HG02973 (cell line): ENCODE data around the gene S100Z.
"Not testable (repeated sequence)": the region's sequence is repeated elsewhere in the genome, so short reads cannot be mapped to it uniquely, and the experiment has no call there.

Source experiments
- ATAC-seq: cut with Tn5 transposase; IDR thresholded peaks from one replicate; pipeline ENCODE4 v1.9.1; 2021; ENCODE audit warnings: moderate library complexity; ENCODE audit not compliant: unreplicated experiment

Gene S100Z

GRCh38 chr5:76849419-76850291, at the start of gene S100Z:
Gene S100Z (plus strand): TSS chr5:76850014. CDS start chr5:76875360, 25,346 bp downstream.
- no peak for ATAC-seq

GRCh38 chr5:76800579-76800978, 49.2 kb upstream of the S100Z start:
- ATAC-seq, result no peak

GRCh38 chr5:76801159-76801802, 48.5 kb upstream of the S100Z start:
- no peak for ATAC-seq

- ATAC-seq, result no peak
Measured at GRCh38 chr5:76801803-76802195, 48.0 kb upstream of the S100Z start.

- ATAC-seq, result no peak
Measured at GRCh38 chr5:76804266-76804665, 45.5 kb upstream of the S100Z start.

- no peak for ATAC-seq
Measured at GRCh38 chr5:76805821-76806505, 43.9 kb upstream of the S100Z start.

- ATAC-seq, result no peak
Measured at GRCh38 chr5:76807296-76807695, 42.5 kb upstream of the S100Z start.

- ATAC-seq, result no peak
Measured at GRCh38 chr5:76808141-76808691, 41.6 kb upstream of the S100Z start.

GRCh38 chr5:76809141-76809540, 40.7 kb upstream of the S100Z start:
- ATAC-seq, result no peak

- no peak for ATAC-seq
Measured at GRCh38 chr5:76810236-76810635, 39.6 kb upstream of the S100Z start.

- ATAC-seq, result no peak
Measured at GRCh38 chr5:76811214-76811613, 38.6 kb upstream of the S100Z start.

- not testable (repeated sequence) for ATAC-seq
Measured at GRCh38 chr5:76812209-76812608, 37.6 kb upstream of the S100Z start.

GRCh38 chr5:76813982-76814562, 35.7 kb upstream of the S100Z start:
- no peak for ATAC-seq

- ATAC-seq, result no peak
Measured at GRCh38 chr5:76816110-76816831, 33.5 kb upstream of the S100Z start.

- ATAC-seq, result no peak
Measured at GRCh38 chr5:76818844-76819831, 30.7 kb upstream of the S100Z start, which contains the start of gene F2RL1. Gene F2RL1 (plus strand): TSS chr5:76819030. CDS start chr5:76819183, 153 bp downstream.

- no peak for ATAC-seq
Measured at GRCh38 chr5:76819851-76820525, 29.8 kb upstream of the S100Z start.

- no peak for ATAC-seq
Measured at GRCh38 chr5:76820526-76820890, 29.3 kb upstream of the S100Z start.

GRCh38 chr5:76821136-76821535, 28.7 kb upstream of the S100Z start:
- ATAC-seq, result no peak
